B cell (primary cell): ENCODE data around the gene TMEM144. TPM values are rescaled to one million over a fixed set of nuclear protein-coding genes. Genes with fewer than 3 reads are reported as not detected.

Experiments used
- ATAC-seq: fragments of 200-7000 bp; cut with Tn5 transposase; one replicate; pipeline ENCODE4 v1.10.0; 2021; ENCODE audit warnings: low read depth, mild to moderate bottlenecking, moderate number of reproducible peaks, moderate library complexity
- CTCF ChIA-PET: fragments of 350-600 bp; sonication (Branson Sonifier 250); formaldehyde crosslinking; loops from one replicate; lab custom pipeline; 2021; ENCODE audit warnings: antibody characterized with exemption, inconsistent platforms; lab: Charles Lee
- POLR2A ChIA-PET: fragments of 350-600 bp; sonication (Branson Sonifier 250); formaldehyde crosslinking; loops from one replicate; lab custom pipeline; 2021; ENCODE audit warnings: antibody characterized with exemption; lab: Charles Lee
- DNase-seq: peaks from one replicate; pipeline ENCODE4 v3.0.0; 2013
- H2AFZ ChIP-seq: 2 replicates; pipeline ENCODE4 v1.6.1; 2012; ENCODE audit warnings: mild to moderate bottlenecking, low read depth, low read length; ENCODE audit not compliant: insufficient read depth, poor library complexity, severe bottlenecking
- H3K27ac ChIP-seq, 2 donors: 1 replicate in 1 of 2; 2 replicates in 1 of 2; pipeline ENCODE4 v1.5.1; 2012 to 2013; ENCODE audit warnings: low read length in 2 of 2, mild to moderate bottlenecking in 2 of 2, moderate library complexity in 1 of 2
- H3K27me3 ChIP-seq, 4 experiments: fragments of 200-600 bp in 1 of 4; sonication (generic) in 1 of 4; replicated peaks in 1 of 4; 1 replicate in 2 of 4; 2 replicates in 2 of 4; pipeline versions ENCODE4 v1.6.1 to v1.7.0; 2013 to 2016; ENCODE audit warnings: low read length in 3 of 4, mild to moderate bottlenecking in 2 of 4, mixed read lengths in 1 of 4, moderate library complexity in 1 of 4; ENCODE audit not compliant: insufficient read depth in 4 of 4, control insufficient read depth in 3 of 4; ENCODE audit errors: control extremely low read depth in 1 of 4
- H3K36me3 ChIP-seq, 2 experiments: replicated peaks in 1 of 2; 1 replicate in 1 of 2; 2 replicates in 1 of 2; pipeline versions ENCODE4 v1.6.1 to v1.7.1; 2013; ENCODE audit warnings: low read length in 1 of 2; ENCODE audit not compliant: insufficient read depth in 2 of 2, control insufficient read depth in 1 of 2; ENCODE audit errors: control extremely low read depth in 1 of 2, extremely low read depth in 1 of 2
- H3K4me1 ChIP-seq, 2 donors: fragments of 200-600 bp in 1 of 2; sonication (generic) in 1 of 2; 1 replicate in 1 of 2; 2 replicates in 1 of 2; pipeline versions ENCODE4 v1.5.1 to v1.6.1; 2013 to 2017; ENCODE audit warnings: low read length in 2 of 2; ENCODE audit not compliant: control insufficient read depth in 2 of 2, insufficient read depth in 2 of 2
- H3K4me2 ChIP-seq: replicated peaks from 2 replicates; pipeline ENCODE3; 2012; ENCODE audit warnings: mild to moderate bottlenecking, low read depth, low read length; ENCODE audit not compliant: poor library complexity, severe bottlenecking
- H3K4me3 ChIP-seq, 5 experiments: fragments of 200-600 bp in 1 of 5; sonication (generic) in 1 of 5; 1 replicate in 3 of 5; 2 replicates in 2 of 5; pipeline versions ENCODE4 v1.5.1 to v1.7.0; 2011 to 2016; ENCODE audit warnings: low read length in 4 of 5, mild to moderate bottlenecking in 4 of 5, low read depth in 2 of 5, control low read depth in 1 of 5, moderate library complexity in 1 of 5; ENCODE audit not compliant: insufficient read depth in 1 of 5; ENCODE audit errors: control extremely low read depth in 1 of 5, extremely low read depth in 1 of 5
- H3K79me2 ChIP-seq: fragments of 200-600 bp; sonication (generic); one replicate; pipeline ENCODE4 v1.6.0; 2016; ENCODE audit warnings: low read length; ENCODE audit not compliant: control insufficient read depth, insufficient read depth
- H3K9ac ChIP-seq: fragments of 200-600 bp; sonication (generic); 2 replicates; pipeline ENCODE4 v1.6.1; 2017; ENCODE audit warnings: mild to moderate bottlenecking, low read length, moderate library complexity
- H3K9me3 ChIP-seq, 3 donors: one replicate each; pipeline versions ENCODE4 v1.6.1 to v1.7.1; 2013; ENCODE audit warnings: low read length in 2 of 3; ENCODE audit not compliant: control insufficient read depth in 2 of 3, insufficient read depth in 1 of 3; ENCODE audit errors: control extremely low read depth in 1 of 3
- H4K20me1 ChIP-seq: 2 replicates; pipeline ENCODE4 v1.6.0; 2012; ENCODE audit warnings: mild to moderate bottlenecking, low read length; ENCODE audit not compliant: insufficient read depth, control insufficient read depth, poor library complexity, severe bottlenecking
- H3K27ac Mint-ChIP-seq: one replicate; pipeline ENCODE4 v1.8.0; 2021; ENCODE audit warnings: mixed read lengths
- H3K27me3 Mint-ChIP-seq: one replicate; pipeline ENCODE4 v1.8.0; 2021; ENCODE audit warnings: mixed read lengths
- H3K4me1 Mint-ChIP-seq: one replicate; pipeline ENCODE4 v1.8.0; 2021; ENCODE audit warnings: mixed read lengths
- H3K4me3 Mint-ChIP-seq: one replicate; pipeline ENCODE4 v1.8.0; 2021; ENCODE audit warnings: mixed read lengths
- H3K9me3 Mint-ChIP-seq: one replicate; pipeline ENCODE4 v1.8.0; 2022; ENCODE audit warnings: mixed read lengths; ENCODE audit not compliant: insufficient read depth
- CTCF ChIP-seq: fragments of 200-600 bp; IDR thresholded peaks from one replicate; pipeline ENCODE4 v1.8.0; 2022; ENCODE audit warnings: antibody characterized with exemption, mild to moderate bottlenecking
- EZH2 ChIP-seq: IDR thresholded peaks from 2 replicates; pipeline ENCODE4 v1.6.1; 2012; ENCODE audit warnings: borderline replicate concordance, low read depth, mild to moderate bottlenecking, moderate library complexity, low read length; ENCODE audit not compliant: insufficient read depth, poor library complexity, severe bottlenecking
- WGBS: methylation state at CpG from one replicate; pipeline ENCODE4 v1.1.5; 2013; ENCODE audit warnings: missing lambda C conversion rate; ENCODE audit not compliant: insufficient coverage; 5-methylcytosine and 5-hydroxymethylcytosine counted together
- intact Hi-C: fragments of 100-400 bp; cut with micrococcal nuclease; formaldehyde crosslinking; loops from one replicate; pipeline ENCODE4 v1.10.0; 2022
- polyA plus RNA-seq: library from polyadenylated mRNA; depleted of rRNA; stranded (reverse); fragments of >200 nt; gene quantifications from 2 replicates; pipeline ENCODE4 v1.2.3, GENCODE V29; 2012
- total RNA-seq, 2 donors: library from RNA; stranded (reverse); fragments of 120-200 nt in 1 of 2; gene quantifications; 1 replicate in 1 of 2; 2 replicates in 1 of 2; pipeline versions ENCODE4 v1.2.3 to v1.2.4, GENCODE V29; 2013 to 2022

Gene TMEM144
- total and polyA plus RNA-seq, 2 donors (not counting 1 experiment from before 2014, with no cell fraction given) = 0.06 to 0.07 TPM

DNA sequence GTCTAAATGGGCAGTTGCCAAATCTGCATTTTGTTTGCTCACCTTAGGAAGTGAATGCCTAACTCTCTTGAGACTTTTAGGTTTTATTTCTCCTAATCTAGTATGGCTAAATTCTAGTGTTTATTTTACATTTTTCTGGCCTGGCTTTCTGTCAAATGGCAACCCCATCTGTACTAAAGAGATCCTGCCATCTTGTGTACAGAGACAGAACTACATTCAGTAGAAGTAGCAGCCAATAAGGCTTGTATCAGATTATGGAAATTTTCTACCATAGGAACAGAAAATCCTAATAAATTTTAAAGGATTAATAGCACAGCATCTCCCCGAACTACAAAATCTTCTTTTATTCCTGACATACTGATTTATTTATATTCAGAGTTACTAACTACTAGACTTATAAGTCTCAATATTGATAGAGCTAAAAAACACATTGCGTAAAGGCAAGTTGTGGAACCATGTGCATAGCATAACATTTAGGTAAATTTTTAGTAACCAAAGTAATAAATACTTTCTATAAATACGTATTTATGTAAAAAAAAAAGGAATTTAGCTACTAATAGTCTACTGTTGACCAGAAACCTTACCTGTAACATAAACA is 45.5 kb downstream of the TMEM144 start:
- Mint-ChIP-seq H3K4me3 (no peak overlapping the region), H3K4me1 (peaks cover 5% of the 10 kb centered on the region), H3K27me3 (peaks cover 10% of the 10 kb centered on the region), H3K9me3 (no peaks in the 10 kb centered on the region), H3K27ac (no peak overlapping the region)
- H3K4me2 ChIP-seq = no peak overlapping the region
- no CpG with 5 or more reads among the region's 3 CpGs for WGBS
- no peaks in the 10 kb centered on the region for H4K20me1 ChIP-seq
- no peak overlapping the region for H3K4me3 ChIP-seq
- no peak for ATAC-seq
- H3K36me3 ChIP-seq = no peaks in the 10 kb centered on the region
- no peak overlapping the region for H3K9ac ChIP-seq
- H3K27ac ChIP-seq = no peak overlapping the region
- H3K27me3 ChIP-seq = peaks cover 0 to 5% (median 0%) of the 10 kb centered on the region in 4 experiments
- intact Hi-C loops = no loop called here
- POLR2A ChIA-PET = no interaction called here
- H3K79me2 ChIP-seq = no peaks in the 10 kb centered on the region
- CTCF ChIA-PET = interaction anchor here (0.7 to 0.9 kb wide), 2 partner anchors 10 to 20 kb away, joined by 3 read pairs; no protein-coding TSS in a partner anchor
- no peak overlapping the region for H2AFZ ChIP-seq
- TF ChIP-seq CTCF (peak; percentile 48), EZH2 (no peak)
- DNase-seq = peak; percentile 5
- no peaks in the 10 kb centered on the region for H3K9me3 ChIP-seq
- H3K4me1 ChIP-seq = no peaks in the 10 kb centered on the region

DNA sequence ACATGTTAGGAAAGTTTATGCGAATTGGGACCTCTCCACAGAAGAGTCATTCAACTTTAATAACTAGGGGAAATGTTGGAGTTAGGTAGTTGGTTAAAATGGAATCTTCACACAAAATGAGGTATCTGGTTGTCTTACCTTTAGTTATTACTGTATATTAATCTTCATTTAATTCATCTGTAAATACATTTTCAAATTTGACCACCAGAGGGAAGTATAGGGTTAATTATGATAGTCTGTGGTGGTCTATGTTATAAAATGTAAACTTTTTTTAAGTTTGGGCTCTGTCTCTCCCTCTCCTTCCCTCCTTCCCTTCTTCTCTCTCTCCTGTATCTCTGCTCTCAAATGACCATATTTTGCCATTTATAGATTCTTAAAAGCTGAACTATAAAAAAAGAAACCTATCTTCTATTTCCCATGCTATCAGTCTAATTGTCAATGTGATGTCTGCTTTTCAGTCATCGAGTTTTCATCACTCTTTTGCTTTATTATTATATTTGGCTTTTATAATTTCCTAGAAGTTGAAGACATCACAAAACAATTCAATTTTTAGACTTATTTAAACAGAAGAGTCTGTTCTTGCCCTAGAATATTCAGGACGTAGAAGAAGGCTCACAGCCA is 49.8 kb downstream of the TMEM144 start:
- Histone ChIP-seq H3K9ac (no peak overlapping the region), H3K36me3 (no peaks in the 10 kb centered on the region), H2AFZ (no peak overlapping the region), H3K79me2 (no peaks in the 10 kb centered on the region), H3K4me3 (no peak overlapping the region), H3K27me3 (no peaks in the 10 kb centered on the region), H3K9me3 (no peaks in the 10 kb centered on the region), H3K4me2 (no peak overlapping the region), H3K4me1 (no peaks in the 10 kb centered on the region), H3K27ac (no peak overlapping the region), H4K20me1 (no peaks in the 10 kb centered on the region)
- POLR2A ChIA-PET = no interaction called here
- intact Hi-C loops = no loop called here
- H3K27me3 Mint-ChIP-seq = no peaks in the 10 kb centered on the region
- TF ChIP-seq CTCF (no peak), EZH2 (no peak)
- no CpG with 5 or more reads among the region's 3 CpGs for WGBS
- H3K4me3 Mint-ChIP-seq = no peak overlapping the region
- no peak for ATAC-seq
- CTCF ChIA-PET = interaction anchor here (1.3 kb wide), 1 partner anchor 943 kb away, joined by 3 read pairs; no protein-coding TSS in a partner anchor
- H3K27ac Mint-ChIP-seq = no peak overlapping the region
- no peaks in the 10 kb centered on the region for H3K9me3 Mint-ChIP-seq
- no peak for DNase-seq
- no peaks in the 10 kb centered on the region for H3K4me1 Mint-ChIP-seq
